ENCODE measurements around the gene ARFGAP3. TPM values are rescaled to one million over a fixed set of nuclear protein-coding genes. Genes with fewer than 3 reads are reported as not detected.

ARFGAP3 gene
- polyA plus RNA-seq, 1 of the 3 experiments (the other 2 are of a cell fraction), result 12.6 TPM

DNA sequence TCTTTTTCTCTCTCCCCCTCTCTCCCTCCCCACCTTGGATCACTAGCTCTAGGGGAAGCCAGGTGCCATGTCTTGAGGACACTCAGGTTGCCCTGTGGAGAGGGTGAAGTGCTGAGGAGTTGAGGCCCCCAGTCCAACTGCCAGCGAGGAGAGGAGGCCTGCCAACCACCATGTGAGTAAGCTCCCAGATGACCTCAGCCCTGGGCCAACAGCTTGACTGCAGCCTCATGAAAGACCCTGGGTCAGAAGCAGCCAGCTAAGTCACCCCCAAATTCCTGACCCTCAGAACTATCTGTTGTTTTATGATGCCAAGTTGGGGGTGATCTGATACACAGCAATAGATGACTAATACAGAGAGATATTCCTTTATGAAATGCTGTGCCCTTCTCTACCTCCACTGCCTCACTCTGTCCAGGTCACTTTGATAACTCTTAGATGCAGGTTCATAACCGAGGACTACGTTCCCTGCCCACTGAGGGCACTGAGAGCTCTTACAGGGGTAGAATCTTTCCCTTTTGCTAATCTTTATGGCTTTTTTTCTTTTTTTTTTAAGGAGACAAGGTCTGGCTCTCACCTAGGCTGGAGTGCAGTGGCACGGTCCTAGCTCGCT, 8.0 kb downstream of the ARFGAP3 start:
- POLR2A ChIA-PET, result no interaction called here
- no peak overlapping the region for H3K27ac ChIP-seq (ENCODE audit: low read depth in 2 of 2, low read length in 1 of 2)
- H4K20me1 ChIP-seq (ENCODE audit: insufficient read depth), result peaks cover 23% of the 10 kb centered on the region
- no peaks in the 10 kb centered on the region for H3K27me3 ChIP-seq (ENCODE audit: insufficient read depth)
- TF ChIP-seq TCF12 (IDR thresholded peaks at IDR 0.05) (no peak), RCOR1 (IDR thresholded peaks at IDR 0.05; ENCODE audit: low read length) (no peak), SMC3 (IDR thresholded peaks at IDR 0.05; ENCODE audit: low read depth, low read length) (no peak), PBX3 (IDR thresholded peaks at IDR 0.05) (no peak), USF2 (IDR thresholded peaks at IDR 0.05; ENCODE audit: borderline replicate concordance, low read depth, low read length) (no peak), FOSL2 (IDR thresholded peaks at IDR 0.05; ENCODE audit: borderline replicate concordance, low read depth) (no peak), GABPA (IDR thresholded peaks at IDR 0.05; ENCODE audit: low read depth) (no peak), RFX5 (IDR thresholded peaks at IDR 0.05; ENCODE audit: low read length) (no peak), IRF3 (IDR thresholded peaks at IDR 0.05; ENCODE audit: low read depth, low read length) (no peak), NRF1 (IDR thresholded peaks at IDR 0.05; ENCODE audit: low read depth, low read length) (no peak), SIN3A (IDR thresholded peaks at IDR 0.05; ENCODE audit: borderline replicate concordance, low read depth, low read length) (no peak), RXRA (IDR thresholded peaks at IDR 0.05; ENCODE audit: borderline replicate concordance, low read depth) (no peak), MAX (IDR thresholded peaks at IDR 0.05; ENCODE audit: low read depth) (no peak), TAF1 (IDR thresholded peaks at IDR 0.05; ENCODE audit: borderline replicate concordance, low read depth, low read length) (no peak), NFIC (IDR thresholded peaks at IDR 0.05; ENCODE audit: borderline replicate concordance) (no peak)
- TF ChIP-seq, protein P1, sequence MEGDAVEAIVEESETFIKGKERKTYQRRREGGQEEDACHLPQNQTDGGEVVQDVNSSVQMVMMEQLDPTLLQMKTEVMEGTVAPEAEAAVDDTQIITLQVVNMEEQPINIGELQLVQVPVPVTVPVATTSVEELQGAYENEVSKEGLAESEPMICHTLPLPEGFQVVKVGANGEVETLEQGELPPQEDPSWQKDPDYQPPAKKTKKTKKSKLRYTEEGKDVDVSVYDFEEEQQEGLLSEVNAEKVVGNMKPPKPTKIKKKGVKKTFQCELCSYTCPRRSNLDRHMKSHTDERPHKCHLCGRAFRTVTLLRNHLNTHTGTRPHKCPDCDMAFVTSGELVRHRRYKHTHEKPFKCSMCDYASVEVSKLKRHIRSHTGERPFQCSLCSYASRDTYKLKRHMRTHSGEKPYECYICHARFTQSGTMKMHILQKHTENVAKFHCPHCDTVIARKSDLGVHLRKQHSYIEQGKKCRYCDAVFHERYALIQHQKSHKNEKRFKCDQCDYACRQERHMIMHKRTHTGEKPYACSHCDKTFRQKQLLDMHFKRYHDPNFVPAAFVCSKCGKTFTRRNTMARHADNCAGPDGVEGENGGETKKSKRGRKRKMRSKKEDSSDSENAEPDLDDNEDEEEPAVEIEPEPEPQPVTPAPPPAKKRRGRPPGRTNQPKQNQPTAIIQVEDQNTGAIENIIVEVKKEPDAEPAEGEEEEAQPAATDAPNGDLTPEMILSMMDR (IDR thresholded peaks at IDR 0.05), result no peak
- TF ChIP-seq, protein P2, sequence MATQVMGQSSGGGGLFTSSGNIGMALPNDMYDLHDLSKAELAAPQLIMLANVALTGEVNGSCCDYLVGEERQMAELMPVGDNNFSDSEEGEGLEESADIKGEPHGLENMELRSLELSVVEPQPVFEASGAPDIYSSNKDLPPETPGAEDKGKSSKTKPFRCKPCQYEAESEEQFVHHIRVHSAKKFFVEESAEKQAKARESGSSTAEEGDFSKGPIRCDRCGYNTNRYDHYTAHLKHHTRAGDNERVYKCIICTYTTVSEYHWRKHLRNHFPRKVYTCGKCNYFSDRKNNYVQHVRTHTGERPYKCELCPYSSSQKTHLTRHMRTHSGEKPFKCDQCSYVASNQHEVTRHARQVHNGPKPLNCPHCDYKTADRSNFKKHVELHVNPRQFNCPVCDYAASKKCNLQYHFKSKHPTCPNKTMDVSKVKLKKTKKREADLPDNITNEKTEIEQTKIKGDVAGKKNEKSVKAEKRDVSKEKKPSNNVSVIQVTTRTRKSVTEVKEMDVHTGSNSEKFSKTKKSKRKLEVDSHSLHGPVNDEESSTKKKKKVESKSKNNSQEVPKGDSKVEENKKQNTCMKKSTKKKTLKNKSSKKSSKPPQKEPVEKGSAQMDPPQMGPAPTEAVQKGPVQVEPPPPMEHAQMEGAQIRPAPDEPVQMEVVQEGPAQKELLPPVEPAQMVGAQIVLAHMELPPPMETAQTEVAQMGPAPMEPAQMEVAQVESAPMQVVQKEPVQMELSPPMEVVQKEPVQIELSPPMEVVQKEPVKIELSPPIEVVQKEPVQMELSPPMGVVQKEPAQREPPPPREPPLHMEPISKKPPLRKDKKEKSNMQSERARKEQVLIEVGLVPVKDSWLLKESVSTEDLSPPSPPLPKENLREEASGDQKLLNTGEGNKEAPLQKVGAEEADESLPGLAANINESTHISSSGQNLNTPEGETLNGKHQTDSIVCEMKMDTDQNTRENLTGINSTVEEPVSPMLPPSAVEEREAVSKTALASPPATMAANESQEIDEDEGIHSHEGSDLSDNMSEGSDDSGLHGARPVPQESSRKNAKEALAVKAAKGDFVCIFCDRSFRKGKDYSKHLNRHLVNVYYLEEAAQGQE (IDR thresholded peaks at IDR 0.05; ENCODE audit: low read depth, low read length), result no peak
- TF ChIP-seq, protein P3, sequence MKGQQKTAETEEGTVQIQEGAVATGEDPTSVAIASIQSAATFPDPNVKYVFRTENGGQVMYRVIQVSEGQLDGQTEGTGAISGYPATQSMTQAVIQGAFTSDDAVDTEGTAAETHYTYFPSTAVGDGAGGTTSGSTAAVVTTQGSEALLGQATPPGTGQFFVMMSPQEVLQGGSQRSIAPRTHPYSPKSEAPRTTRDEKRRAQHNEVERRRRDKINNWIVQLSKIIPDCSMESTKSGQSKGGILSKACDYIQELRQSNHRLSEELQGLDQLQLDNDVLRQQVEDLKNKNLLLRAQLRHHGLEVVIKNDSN (IDR thresholded peaks at IDR 0.05; ENCODE audit: borderline replicate concordance, low read depth), result no peak
- TF ChIP-seq, protein P4, sequence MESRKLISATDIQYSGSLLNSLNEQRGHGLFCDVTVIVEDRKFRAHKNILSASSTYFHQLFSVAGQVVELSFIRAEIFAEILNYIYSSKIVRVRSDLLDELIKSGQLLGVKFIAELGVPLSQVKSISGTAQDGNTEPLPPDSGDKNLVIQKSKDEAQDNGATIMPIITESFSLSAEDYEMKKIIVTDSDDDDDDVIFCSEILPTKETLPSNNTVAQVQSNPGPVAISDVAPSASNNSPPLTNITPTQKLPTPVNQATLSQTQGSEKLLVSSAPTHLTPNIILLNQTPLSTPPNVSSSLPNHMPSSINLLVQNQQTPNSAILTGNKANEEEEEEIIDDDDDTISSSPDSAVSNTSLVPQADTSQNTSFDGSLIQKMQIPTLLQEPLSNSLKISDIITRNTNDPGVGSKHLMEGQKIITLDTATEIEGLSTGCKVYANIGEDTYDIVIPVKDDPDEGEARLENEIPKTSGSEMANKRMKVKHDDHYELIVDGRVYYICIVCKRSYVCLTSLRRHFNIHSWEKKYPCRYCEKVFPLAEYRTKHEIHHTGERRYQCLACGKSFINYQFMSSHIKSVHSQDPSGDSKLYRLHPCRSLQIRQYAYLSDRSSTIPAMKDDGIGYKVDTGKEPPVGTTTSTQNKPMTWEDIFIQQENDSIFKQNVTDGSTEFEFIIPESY (IDR thresholded peaks at IDR 0.05; ENCODE audit: borderline replicate concordance, low read depth), result no peak
- no peak for DNase-seq
- H3K9me2 ChIP-seq, result no peaks in the 10 kb centered on the region
- H3K4me2 ChIP-seq, result no peak overlapping the region
- H3K9ac ChIP-seq, result no peak overlapping the region
- peaks cover 8 to 9% of the 10 kb centered on the region in 2 experiments for H3K36me3 ChIP-seq (replicated peaks in 1 of 2; ENCODE audit: control insufficient read depth in 1 of 2, insufficient read depth in 2 of 2, low read length in 1 of 2)
- peaks cover 67% of the 10 kb centered on the region for H3K79me2 ChIP-seq (ENCODE audit: insufficient read depth)
- no peak overlapping the region for H2AFZ ChIP-seq (ENCODE audit: low read depth)
- no peaks in the 10 kb centered on the region for H3F3A ChIP-seq (replicated peaks; ENCODE audit: insufficient read depth)
- CTCF ChIA-PET, result no interaction called here
- H3K4me1 ChIP-seq (ENCODE audit: control insufficient read depth in 1 of 2, insufficient read depth in 2 of 2, low read depth in 1 of 2, low read length in 1 of 2), result no peaks in the 10 kb centered on the region
- no peaks in the 10 kb centered on the region for H3K9me3 ChIP-seq
- no peak overlapping the region for H3K4me3 ChIP-seq (ENCODE audit: low read depth in 2 of 2, low read length in 1 of 2)
- WGBS (ENCODE audit: low lambda C conversion rate), result 94% methylated on average over 3 of the region's 5 CpGs

All from SK-N-SH (cell line).